Thyroid gland (tissue), 4 donors: Measurements from ENCODE around the gene APBB2. TPM values are rescaled to one million over a fixed set of nuclear protein-coding genes. Genes with fewer than 3 reads are reported as not detected.

Experiments
- DNase-seq, 2 donors: peaks; one replicate each; pipeline ENCODE4 v3.0.0-alpha.2; 2019
- H3K27ac ChIP-seq, 3 donors: fragments of 200-600 bp; sonication (generic); 1 replicate in 2 of 3; 2 replicates in 1 of 3; pipeline ENCODE4 v1.5.1; 2016 to 2019; ENCODE audit warnings: mild to moderate bottlenecking in 1 of 3, moderate library complexity in 1 of 3
- H3K27me3 ChIP-seq: fragments of 200-600 bp; sonication (generic); one replicate; pipeline ENCODE4 v1.5.1; 2019
- H3K36me3 ChIP-seq, 2 donors: fragments of 200-600 bp; sonication (generic); one replicate each; pipeline ENCODE4 v1.5.1; 2016 to 2019
- H3K4me1 ChIP-seq, 2 donors: fragments of 200-600 bp; sonication (generic); one replicate each; pipeline ENCODE4 v1.5.1; 2017 to 2019
- H3K4me3 ChIP-seq, 3 donors: fragments of 200-600 bp; sonication (generic); replicated peaks in 1 of 3; 1 replicate in 2 of 3; 2 replicates in 1 of 3; pipeline ENCODE4 v1.5.1; 2016; ENCODE audit warnings: mild to moderate bottlenecking in 1 of 3
- H3K9me3 ChIP-seq: fragments of 200-600 bp; sonication (generic); one replicate; pipeline ENCODE4 v1.5.1; 2017
- CTCF ChIP-seq, 6 experiments: fragments of 200-600 bp in 3 of 6; fragments of 450-650 bp in 3 of 6; sonication (generic) in 3 of 6; IDR thresholded peaks; one replicate each; pipeline ENCODE4 v1.5.1; 2016 to 2019; ENCODE audit warnings: antibody characterized with exemption in 6 of 6, mild to moderate bottlenecking in 2 of 6, inconsistent platforms in 1 of 6, moderate library complexity in 1 of 6
- POLR2A ChIP-seq, 2 donors: fragments of 450-650 bp; IDR thresholded peaks; one replicate each; pipeline ENCODE4 v1.6.1; 2017; ENCODE audit warnings: antibody characterized with exemption in 2 of 2, mild to moderate bottlenecking in 2 of 2, moderate library complexity in 1 of 2
- WGBS, 2 donors: methylation state at CpG; one replicate each; pipeline ENCODE4 v1.1.5; 2017; 5-methylcytosine and 5-hydroxymethylcytosine counted together
- intact Hi-C: fragments of 100-400 bp; cut with DNase I; formaldehyde crosslinking; loops from one replicate; pipeline ENCODE4 v1.15.1; 2023
- total RNA-seq, 4 donors: library from RNA; depleted of rRNA; stranded (reverse); fragments of >200 nt; gene quantifications; one replicate each; pipeline ENCODE4 v1.2.3, GENCODE V29; 2016

Gene APBB2
- total RNA-seq, 4 donors from 2014 or later: 174 to 253 (median 199) TPM

- Histone ChIP-seq H3K4me1 (peaks cover 81 to 89% of the 10 kb centered on the region in 2 donors), H3K36me3 (no peaks in the 10 kb centered on the region), H3K27ac (peak overlapping the region; percentile 76 to 85 (median 84)), H3K9me3 (no peaks in the 10 kb centered on the region), H3K4me3 (no peak overlapping the region), H3K27me3 (no peaks in the 10 kb centered on the region)
- DNase-seq: no peak
- TF ChIP-seq CTCF (IDR thresholded peaks at IDR 0.05): no peak
- no peak for TF ChIP-seq POLR2A (IDR thresholded peaks at IDR 0.05)
- 78 to 79% methylated on average over 6 of the region's 6 CpGs for WGBS, 2 donors
- intact Hi-C loops: loop anchor here (10.0 kb wide), 1 partner anchor 79 kb away; no protein-coding TSS in a partner anchor
These were observed 10.5 kb downstream of the APBB2 start for GRCh38 chr4:41203841-41204240.

GRCh38 chr4:41202820-41203568 lies 11.3 kb downstream of the APBB2 start:
- no peak for TF ChIP-seq POLR2A (IDR thresholded peaks at IDR 0.05)
- no peak for TF ChIP-seq CTCF (IDR thresholded peaks at IDR 0.05)
- H3K27ac ChIP-seq: peak overlapping the region; percentile 76 to 85 (median 84)
- 70 to 72% methylated on average over 4 of the region's 4 CpGs for whole genome bisulfite sequencing, 2 donors
- H3K4me3 ChIP-seq: no peak overlapping the region
- H3K9me3 ChIP-seq: no peaks in the 10 kb centered on the region
- peaks cover 78 to 91% of the 10 kb centered on the region in 2 donors for H3K4me1 ChIP-seq
- no peaks in the 10 kb centered on the region for H3K27me3 ChIP-seq
- no peak for DNase-seq
- intact Hi-C loops: loop anchor here (10.0 kb wide), 1 partner anchor 78 kb away; no protein-coding TSS in a partner anchor
- no peaks in the 10 kb centered on the region for H3K36me3 ChIP-seq

- Histone ChIP-seq H3K4me1 (peaks cover 74 to 91% of the 10 kb centered on the region in 2 donors), H3K9me3 (no peaks in the 10 kb centered on the region), H3K36me3 (no peaks in the 10 kb centered on the region), H3K27ac (peak overlapping the region in 2 of 3 donors; percentile 11 to 85), H3K4me3 (no peak overlapping the region), H3K27me3 (no peaks in the 10 kb centered on the region)
- intact Hi-C loops: loop anchor here (10.0 kb wide), 1 partner anchor 78 kb away; no protein-coding TSS in a partner anchor
- 79% methylated on average over 4 of the region's 4 CpGs for WGBS, 2 donors
- TF ChIP-seq CTCF (IDR thresholded peaks at IDR 0.05): no peak
- no peak for TF ChIP-seq POLR2A (IDR thresholded peaks at IDR 0.05)
- no peak for DNase-seq
These were observed 12.0 kb downstream of the APBB2 start for GRCh38 chr4:41202356-41202755.

- H3K27ac ChIP-seq: peak overlapping the region in 1 of 3 donors; percentile 20
- no peak overlapping the region for H3K4me3 ChIP-seq
- intact Hi-C loops: loop anchor here (10.0 kb wide), 1 partner anchor 76 kb away; no protein-coding TSS in a partner anchor
- TF ChIP-seq CTCF (IDR thresholded peaks at IDR 0.05) (no peak), POLR2A (IDR thresholded peaks at IDR 0.05) (no peak)
- 71 to 78% methylated on average over 4 of the region's 4 CpGs for WGBS, 2 donors
- H3K36me3 ChIP-seq: no peaks in the 10 kb centered on the region
- peaks cover 66 to 83% of the 10 kb centered on the region in 2 donors for H3K4me1 ChIP-seq
- no peak for DNase-seq
- no peaks in the 10 kb centered on the region for H3K27me3 ChIP-seq
- H3K9me3 ChIP-seq: no peaks in the 10 kb centered on the region
These were observed 13.8 kb downstream of the APBB2 start for GRCh38 chr4:41200486-41201017.

- WGBS, 2 donors: 76 to 90% methylated on average over 3 of the region's 3 CpGs
- H3K27me3 ChIP-seq: no peaks in the 10 kb centered on the region
- peaks cover 59 to 75% of the 10 kb centered on the region in 2 donors for H3K4me1 ChIP-seq
- DNase-seq: no peak
- no peak for TF ChIP-seq CTCF (IDR thresholded peaks at IDR 0.05)
- no peak for TF ChIP-seq POLR2A (IDR thresholded peaks at IDR 0.05)
- H3K4me3 ChIP-seq: no peak overlapping the region
- no peaks in the 10 kb centered on the region for H3K36me3 ChIP-seq
- intact Hi-C loops: loop anchor here (10.0 kb wide), 1 partner anchor 75 kb away; no protein-coding TSS in a partner anchor
- H3K9me3 ChIP-seq: no peaks in the 10 kb centered on the region
- H3K27ac ChIP-seq: peak overlapping the region in 1 of 3 donors; percentile 6
These were observed 14.6 kb downstream of the APBB2 start for GRCh38 chr4:41199788-41200187.
